ENCODE measurements around the gene LAPTM4A.

DNA sequence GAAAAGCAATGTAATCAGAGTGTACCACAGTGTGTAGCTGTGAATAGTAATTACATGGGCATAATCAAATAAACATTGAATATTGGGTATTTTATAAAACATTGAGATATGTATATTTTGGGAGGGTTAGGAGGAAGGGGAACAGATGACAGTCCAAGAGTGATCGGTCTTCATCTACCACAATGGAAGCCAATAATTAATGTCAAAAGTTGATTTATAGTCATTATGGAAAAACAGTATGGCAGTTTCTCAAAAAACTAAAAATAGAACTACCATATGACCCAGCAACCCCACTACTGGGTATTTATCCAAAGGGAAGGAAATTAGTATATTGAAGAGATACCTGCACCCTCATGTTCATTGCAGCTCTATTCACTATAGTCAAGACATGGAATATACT, 5.8 kb upstream of the LAPTM4A start:
- TF ChIP-seq, protein P1, sequence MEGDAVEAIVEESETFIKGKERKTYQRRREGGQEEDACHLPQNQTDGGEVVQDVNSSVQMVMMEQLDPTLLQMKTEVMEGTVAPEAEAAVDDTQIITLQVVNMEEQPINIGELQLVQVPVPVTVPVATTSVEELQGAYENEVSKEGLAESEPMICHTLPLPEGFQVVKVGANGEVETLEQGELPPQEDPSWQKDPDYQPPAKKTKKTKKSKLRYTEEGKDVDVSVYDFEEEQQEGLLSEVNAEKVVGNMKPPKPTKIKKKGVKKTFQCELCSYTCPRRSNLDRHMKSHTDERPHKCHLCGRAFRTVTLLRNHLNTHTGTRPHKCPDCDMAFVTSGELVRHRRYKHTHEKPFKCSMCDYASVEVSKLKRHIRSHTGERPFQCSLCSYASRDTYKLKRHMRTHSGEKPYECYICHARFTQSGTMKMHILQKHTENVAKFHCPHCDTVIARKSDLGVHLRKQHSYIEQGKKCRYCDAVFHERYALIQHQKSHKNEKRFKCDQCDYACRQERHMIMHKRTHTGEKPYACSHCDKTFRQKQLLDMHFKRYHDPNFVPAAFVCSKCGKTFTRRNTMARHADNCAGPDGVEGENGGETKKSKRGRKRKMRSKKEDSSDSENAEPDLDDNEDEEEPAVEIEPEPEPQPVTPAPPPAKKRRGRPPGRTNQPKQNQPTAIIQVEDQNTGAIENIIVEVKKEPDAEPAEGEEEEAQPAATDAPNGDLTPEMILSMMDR (IDR thresholded peaks at IDR 0.05): no peak
- TF ChIP-seq POLR2A (IDR thresholded peaks at IDR 0.05): no peak
